BE2C (cell line): ENCODE results near the gene SYT5.
A peak's percentile ranks its signal among the peaks of the same experiment; 100 is the strongest.

Source experiments
- DNase-seq: peaks from one replicate; pipeline ENCODE4 v3.0.0-alpha.2; 2020
- H3K27me3 ChIP-seq: fragments of 250-450 bp; sonication (Bioruptor Pico); 2 replicates; pipeline ENCODE4 v1.5.1; 2020; ENCODE audit warnings: mild to moderate bottlenecking
- H3K36me3 ChIP-seq: fragments of 250-450 bp; sonication (Bioruptor Pico); 2 replicates; pipeline ENCODE4 v1.5.1; 2020; ENCODE audit warnings: mild to moderate bottlenecking
- H3K4me1 ChIP-seq: fragments of 250-450 bp; sonication (Bioruptor Pico); 2 replicates; pipeline ENCODE4 v1.5.1; 2020
- H3K4me3 ChIP-seq: 2 replicates; pipeline ENCODE4 v1.5.1; 2011; ENCODE audit warnings: low read depth, low read length
- H3K9me3 ChIP-seq: fragments of 250-450 bp; sonication (Bioruptor Pico); 2 replicates; pipeline ENCODE4 v1.5.1; 2020
- CTCF ChIP-seq: IDR thresholded peaks from 2 replicates; pipeline ENCODE4 v1.5.1; 2012; ENCODE audit warnings: mild to moderate bottlenecking, low read depth, low read length

Gene SYT5

GRCh38 chr19:55198651-55199050, 18.6 kb upstream of the SYT5 start:
- no peaks in the 10 kb centered on the region for H3K4me1 ChIP-seq
- no peaks in the 10 kb centered on the region for H3K27me3 ChIP-seq
- TF ChIP-seq CTCF = no peak
- no peaks in the 10 kb centered on the region for H3K36me3 ChIP-seq
- H3K9me3 ChIP-seq = no peaks in the 10 kb centered on the region
- H3K4me3 ChIP-seq = no peak overlapping the region
- no peak for DNase-seq

GRCh38 chr19:55197528-55197927, 17.4 kb upstream of the SYT5 start:
- Histone ChIP-seq H3K27me3 (no peaks in the 10 kb centered on the region), H3K4me1 (no peaks in the 10 kb centered on the region), H3K36me3 (no peaks in the 10 kb centered on the region), H3K9me3 (no peaks in the 10 kb centered on the region), H3K4me3 (no peak overlapping the region)
- no peak for TF ChIP-seq CTCF
- DNase-seq = peak; percentile 22

- H3K4me1 ChIP-seq = no peaks in the 10 kb centered on the region
- no peak for TF ChIP-seq CTCF
- H3K4me3 ChIP-seq = no peak overlapping the region
- H3K27me3 ChIP-seq = no peaks in the 10 kb centered on the region
- no peaks in the 10 kb centered on the region for H3K36me3 ChIP-seq
- H3K9me3 ChIP-seq = no peaks in the 10 kb centered on the region
- peak; percentile 25 for DNase-seq
These were observed 16.7 kb upstream of the SYT5 start for GRCh38 chr19:55196803-55197202.

- Histone ChIP-seq H3K4me3 (no peak overlapping the region), H3K27me3 (no peaks in the 10 kb centered on the region), H3K9me3 (peaks cover 3% of the 10 kb centered on the region), H3K4me1 (no peaks in the 10 kb centered on the region), H3K36me3 (no peaks in the 10 kb centered on the region)
- no peak for DNase-seq
- no peak for TF ChIP-seq CTCF
These were observed 13.4 kb upstream of the SYT5 start for GRCh38 chr19:55193481-55193880.

- DNase-seq = peak; percentile 65
- H3K36me3 ChIP-seq = no peaks in the 10 kb centered on the region
- H3K27me3 ChIP-seq = no peaks in the 10 kb centered on the region
- H3K4me3 ChIP-seq = no peak overlapping the region
- H3K4me1 ChIP-seq = no peaks in the 10 kb centered on the region
- TF ChIP-seq CTCF = no peak
- H3K9me3 ChIP-seq = peaks cover 3% of the 10 kb centered on the region
These were observed 9.3 kb upstream of the SYT5 start for GRCh38 chr19:55189403-55189835.

GRCh38 chr19:55188625-55189024, 8.5 kb upstream of the SYT5 start:
- no peak for TF ChIP-seq CTCF
- H3K36me3 ChIP-seq = no peaks in the 10 kb centered on the region
- DNase-seq = no peak

More at GRCh38 chr19:55188625-55189024, 8.5 kb upstream of the SYT5 start:
- peaks cover 3% of the 10 kb centered on the region for H3K9me3 ChIP-seq
- H3K4me3 ChIP-seq = no peak overlapping the region
- H3K27me3 ChIP-seq = no peaks in the 10 kb centered on the region
- H3K4me1 ChIP-seq = no peaks in the 10 kb centered on the region
